Tibial artery (tissue), 4 donors: ENCODE results near the gene GABRD.

ENCODE experiments used
- DNase-seq, 2 donors: peaks; one replicate each; pipeline ENCODE4 v3.0.0-alpha.2; 2019
- H3K27ac ChIP-seq, 2 donors: fragments of 200-600 bp; sonication (generic) in 1 of 2; 1 replicate in 1 of 2; 2 replicates in 1 of 2; pipeline ENCODE4 v1.5.1; 2018 to 2019; ENCODE audit warnings: mild to moderate bottlenecking in 1 of 2
- H3K27me3 ChIP-seq, 2 donors: fragments of 200-600 bp; sonication (generic) in 1 of 2; one replicate each; pipeline versions ENCODE4 v1.5.1 to v1.6.0; 2016 to 2019
- H3K36me3 ChIP-seq, 3 donors: fragments of 200-600 bp; sonication (generic) in 2 of 3; one replicate each; pipeline ENCODE4 v1.5.1; 2016 to 2019; ENCODE audit warnings: mild to moderate bottlenecking in 2 of 3
- H3K4me1 ChIP-seq, 4 donors: fragments of 200-600 bp; sonication (generic) in 2 of 4; 1 replicate in 3 of 4; 2 replicates in 1 of 4; pipeline ENCODE4 v1.5.1; 2016 to 2019
- H3K4me3 ChIP-seq, 2 donors: fragments of 200-600 bp; sonication (generic) in 1 of 2; 1 replicate in 1 of 2; 2 replicates in 1 of 2; pipeline ENCODE4 v1.5.1; 2018 to 2019; ENCODE audit warnings: mild to moderate bottlenecking in 2 of 2
- H3K9me3 ChIP-seq, 3 donors: fragments of 200-600 bp; sonication (generic) in 1 of 3; one replicate each; pipeline ENCODE4 v1.5.1; 2016 to 2019
- intact Hi-C: fragments of 100-400 bp; cut with DNase I; formaldehyde crosslinking; loops from one replicate; pipeline ENCODE4 v1.15.0; 2023; ENCODE audit warnings: low total_unique reads
- TF ChIP-seq, protein P1 (sequence below), 2 experiments: fragments of 200-600 bp in 1 of 2; fragments of 450-650 bp in 1 of 2; IDR thresholded peaks; one replicate each; pipeline ENCODE4 v1.5.1; 2017 to 2019; ENCODE audit warnings: antibody characterized with exemption in 2 of 2, mild to moderate bottlenecking in 1 of 2, moderate library complexity in 1 of 2

The GABRD gene

DNA sequence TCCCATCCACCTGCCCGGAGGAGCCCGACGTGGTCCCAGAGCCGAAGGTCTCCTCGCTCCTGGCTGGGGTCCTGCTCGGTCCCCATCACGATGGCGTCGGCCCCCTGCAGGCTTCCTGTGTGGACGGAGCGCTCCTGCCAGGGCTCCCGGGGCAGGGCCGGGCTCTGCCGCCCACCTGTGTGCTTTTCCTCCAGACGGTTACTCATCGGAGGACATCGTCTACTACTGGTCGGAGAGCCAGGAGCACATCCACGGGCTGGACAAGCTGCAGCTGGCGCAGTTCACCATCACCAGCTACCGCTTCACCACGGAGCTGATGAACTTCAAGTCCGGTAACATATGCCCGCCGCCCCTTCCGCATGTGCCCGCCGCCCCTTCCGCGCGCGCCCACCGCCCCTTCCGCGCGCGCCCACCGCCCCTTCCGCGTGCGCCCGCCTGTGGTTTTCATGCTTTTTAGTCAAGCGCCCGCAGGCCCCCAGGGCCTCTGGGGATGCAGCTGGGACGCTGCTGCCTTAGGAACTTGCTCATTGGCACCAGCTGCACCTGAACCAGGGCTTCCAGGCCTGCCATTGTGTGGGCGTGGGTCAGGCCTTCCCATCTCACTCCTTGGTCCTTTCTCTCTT is 8.9 kb downstream of the GABRD start:
- TF ChIP-seq, protein P1, sequence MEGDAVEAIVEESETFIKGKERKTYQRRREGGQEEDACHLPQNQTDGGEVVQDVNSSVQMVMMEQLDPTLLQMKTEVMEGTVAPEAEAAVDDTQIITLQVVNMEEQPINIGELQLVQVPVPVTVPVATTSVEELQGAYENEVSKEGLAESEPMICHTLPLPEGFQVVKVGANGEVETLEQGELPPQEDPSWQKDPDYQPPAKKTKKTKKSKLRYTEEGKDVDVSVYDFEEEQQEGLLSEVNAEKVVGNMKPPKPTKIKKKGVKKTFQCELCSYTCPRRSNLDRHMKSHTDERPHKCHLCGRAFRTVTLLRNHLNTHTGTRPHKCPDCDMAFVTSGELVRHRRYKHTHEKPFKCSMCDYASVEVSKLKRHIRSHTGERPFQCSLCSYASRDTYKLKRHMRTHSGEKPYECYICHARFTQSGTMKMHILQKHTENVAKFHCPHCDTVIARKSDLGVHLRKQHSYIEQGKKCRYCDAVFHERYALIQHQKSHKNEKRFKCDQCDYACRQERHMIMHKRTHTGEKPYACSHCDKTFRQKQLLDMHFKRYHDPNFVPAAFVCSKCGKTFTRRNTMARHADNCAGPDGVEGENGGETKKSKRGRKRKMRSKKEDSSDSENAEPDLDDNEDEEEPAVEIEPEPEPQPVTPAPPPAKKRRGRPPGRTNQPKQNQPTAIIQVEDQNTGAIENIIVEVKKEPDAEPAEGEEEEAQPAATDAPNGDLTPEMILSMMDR (IDR thresholded peaks at IDR 0.05): no peak
- intact Hi-C loops: no loop called here

DNA sequence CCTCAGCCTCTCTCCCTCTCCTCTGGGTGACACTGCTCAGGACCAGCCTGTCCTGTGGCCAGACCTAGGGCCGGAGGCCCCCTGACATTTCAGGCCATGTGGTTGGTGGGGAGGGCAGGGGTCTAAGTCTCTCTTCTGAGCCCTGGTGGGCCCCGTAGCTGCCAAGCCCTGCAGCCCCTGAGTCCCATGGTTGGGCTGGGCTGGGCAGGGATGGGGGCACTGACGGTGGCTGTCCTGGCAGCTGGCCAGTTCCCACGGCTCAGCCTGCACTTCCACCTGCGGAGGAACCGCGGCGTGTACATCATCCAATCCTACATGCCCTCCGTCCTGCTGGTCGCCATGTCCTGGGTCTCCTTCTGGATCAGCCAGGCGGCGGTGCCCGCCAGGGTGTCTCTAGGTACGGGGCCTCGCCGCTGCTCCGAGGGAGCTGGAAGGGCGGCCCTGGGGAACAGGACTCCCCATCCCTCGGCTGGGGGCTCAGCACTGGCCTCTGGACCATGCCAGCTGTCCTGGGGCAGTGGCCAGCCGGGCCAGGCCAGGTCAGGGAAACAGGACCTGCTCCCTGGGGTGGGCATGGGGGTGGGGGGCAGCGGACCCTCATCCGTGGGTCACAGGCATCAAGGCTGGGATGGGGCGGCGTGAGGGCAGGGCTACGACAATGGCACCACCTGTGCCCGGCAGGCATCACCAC is 9.9 kb downstream of the GABRD start:
- DNase-seq: no peak
- Histone ChIP-seq H3K36me3 (no peaks in the 10 kb centered on the region), H3K4me1 (peaks cover 0 to 9% (median 0%) of the 10 kb centered on the region in 4 donors), H3K27ac (no peak overlapping the region), H3K9me3 (no peaks in the 10 kb centered on the region), H3K27me3 (peaks cover 0 to 86% of the 10 kb centered on the region in 2 donors), H3K4me3 (no peak overlapping the region)
- intact Hi-C loops: no loop called here
- TF ChIP-seq, protein P1 (IDR thresholded peaks at IDR 0.05): no peak

More for the DNA sequence above, 8.9 kb downstream of the GABRD start:
- H3K27me3 ChIP-seq: peaks cover 0 to 86% of the 10 kb centered on the region in 2 donors
- DNase-seq: no peak
- H3K27ac ChIP-seq: no peak overlapping the region
- no peaks in the 10 kb centered on the region for H3K36me3 ChIP-seq
- H3K9me3 ChIP-seq: no peaks in the 10 kb centered on the region
- no peak overlapping the region for H3K4me3 ChIP-seq
- H3K4me1 ChIP-seq: peaks cover 0 to 9% (median 0%) of the 10 kb centered on the region in 4 donors

DNA sequence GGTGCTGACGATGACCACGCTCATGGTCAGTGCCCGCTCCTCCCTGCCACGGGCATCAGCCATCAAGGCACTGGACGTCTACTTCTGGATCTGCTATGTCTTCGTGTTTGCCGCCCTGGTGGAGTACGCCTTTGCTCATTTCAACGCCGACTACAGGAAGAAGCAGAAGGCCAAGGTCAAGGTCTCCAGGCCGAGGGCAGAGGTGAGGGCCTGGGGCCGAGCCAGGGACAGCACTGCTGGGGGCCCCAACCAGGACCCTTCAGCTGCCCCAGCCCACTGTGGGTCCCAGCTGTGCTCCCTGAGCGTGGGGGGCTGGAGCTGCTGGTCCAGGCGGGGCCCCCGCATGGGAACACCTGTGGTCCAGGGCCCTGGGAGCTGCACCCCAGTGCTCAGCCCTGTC is 10.4 kb downstream of the GABRD start:
- no peak overlapping the region for H3K27ac ChIP-seq
- DNase-seq: no peak
- no peaks in the 10 kb centered on the region for H3K36me3 ChIP-seq
- H3K4me3 ChIP-seq: no peak overlapping the region
- TF ChIP-seq, protein P1 (IDR thresholded peaks at IDR 0.05): no peak
- intact Hi-C loops: no loop called here
- peaks cover 0 to 84% of the 10 kb centered on the region in 2 donors for H3K27me3 ChIP-seq
- peaks cover 0 to 9% (median 0%) of the 10 kb centered on the region in 4 donors for H3K4me1 ChIP-seq
- no peaks in the 10 kb centered on the region for H3K9me3 ChIP-seq

DNA sequence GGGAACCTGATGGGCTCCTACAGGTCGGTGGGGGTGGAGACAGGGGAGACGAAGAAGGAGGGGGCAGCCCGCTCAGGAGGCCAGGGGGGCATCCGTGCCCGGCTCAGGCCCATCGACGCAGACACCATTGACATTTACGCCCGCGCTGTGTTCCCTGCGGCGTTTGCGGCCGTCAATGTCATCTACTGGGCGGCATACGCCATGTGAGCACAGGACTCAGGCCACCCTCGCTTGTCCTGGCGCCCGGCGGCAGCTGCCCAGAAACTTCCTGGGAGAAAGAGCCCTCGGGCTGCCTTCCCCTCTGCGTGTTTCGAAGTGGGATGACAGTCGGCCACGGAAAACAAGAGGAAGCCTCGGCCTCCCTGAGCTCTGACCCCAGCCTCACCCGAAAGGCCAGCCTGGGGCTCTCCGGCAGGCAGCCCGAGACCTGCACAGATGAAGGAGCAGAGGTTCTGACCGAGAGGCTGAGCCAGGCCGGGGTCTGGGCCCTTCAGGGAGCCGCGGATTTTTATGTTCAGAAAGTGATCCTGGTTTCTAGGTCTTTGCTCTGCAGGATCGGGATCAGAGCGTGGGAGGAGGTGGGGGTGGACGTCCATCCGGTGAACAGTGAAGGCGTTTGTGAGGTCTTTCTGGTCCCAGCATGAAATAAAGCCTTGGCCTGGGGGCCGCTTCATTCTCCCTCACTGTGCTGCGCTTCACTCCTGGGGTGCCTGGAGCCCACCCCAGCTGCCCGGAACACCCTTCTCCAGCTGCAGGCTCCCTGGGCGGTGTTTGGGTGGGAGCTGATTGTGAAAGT is 11.1 kb downstream of the GABRD start:
- Histone ChIP-seq H3K4me3 (no peak overlapping the region), H3K36me3 (no peaks in the 10 kb centered on the region), H3K4me1 (peaks cover 0 to 6% (median 0%) of the 10 kb centered on the region in 4 donors), H3K9me3 (no peaks in the 10 kb centered on the region), H3K27ac (no peak overlapping the region), H3K27me3 (peaks cover 0 to 84% of the 10 kb centered on the region in 2 donors)
- TF ChIP-seq, protein P1 (IDR thresholded peaks at IDR 0.05): no peak
- DNase-seq: no peak
- intact Hi-C loops: loop anchor here (5.0 kb wide), 1 partner anchor 88 kb away; no protein-coding TSS in a partner anchor

DNA sequence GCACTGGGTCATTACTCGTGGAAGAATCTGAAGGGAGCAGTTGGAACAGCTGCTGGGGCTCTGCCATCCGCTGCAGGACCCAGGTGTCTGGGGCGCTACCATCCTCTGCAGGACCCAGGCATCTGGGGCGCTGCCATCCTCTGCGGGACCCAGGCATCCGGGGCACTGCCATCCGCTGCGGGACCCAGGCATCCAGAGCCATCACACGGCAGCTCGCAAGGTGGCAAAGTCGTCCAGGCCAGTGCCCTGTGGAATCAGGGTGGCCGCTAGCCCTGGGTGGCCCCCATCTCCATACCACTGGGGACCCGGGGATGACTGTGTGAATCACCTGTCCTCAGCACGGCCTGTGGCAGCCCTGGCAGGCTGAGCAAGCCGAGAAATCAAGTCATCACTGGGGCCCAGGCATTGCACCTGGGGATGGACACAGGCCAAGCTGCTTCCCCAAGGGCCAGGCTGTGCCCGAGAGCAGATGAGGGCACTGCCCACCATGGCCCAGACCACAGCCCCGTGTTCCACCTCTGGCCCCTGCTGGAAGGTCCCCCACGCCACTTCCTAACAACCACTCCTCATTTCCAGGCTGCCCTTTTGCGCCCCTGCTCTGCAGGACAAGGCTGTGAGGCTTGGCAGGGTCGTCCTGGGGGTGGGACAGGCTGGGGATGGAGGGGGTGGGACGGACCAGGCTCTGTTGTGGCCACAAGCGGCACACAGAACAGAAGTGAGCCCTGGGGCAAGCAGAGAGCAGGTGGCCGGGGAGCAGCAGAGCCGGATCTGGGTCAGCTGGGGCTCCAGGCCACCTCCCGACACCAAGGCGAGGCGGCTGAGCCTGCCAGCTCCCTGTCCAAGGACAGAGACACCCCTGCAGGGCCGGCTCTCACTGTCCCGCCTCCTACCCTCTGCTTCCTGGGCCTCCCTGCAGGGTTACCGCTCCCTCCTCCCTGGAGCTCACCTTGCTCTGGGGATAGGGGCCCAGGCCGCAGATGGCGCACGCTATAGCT is 12.7 kb downstream of the GABRD start:
- H3K4me3 ChIP-seq: no peak overlapping the region
- no peaks in the 10 kb centered on the region for H3K9me3 ChIP-seq
- H3K36me3 ChIP-seq: no peaks in the 10 kb centered on the region
- TF ChIP-seq, protein P1 (IDR thresholded peaks at IDR 0.05): no peak
- H3K4me1 ChIP-seq: no peaks in the 10 kb centered on the region
- H3K27me3 ChIP-seq: peaks cover 0 to 90% of the 10 kb centered on the region in 2 donors
- DNase-seq: no peak
- intact Hi-C loops: loop anchor here (5.0 kb wide), 1 partner anchor 90 kb away; no protein-coding TSS in a partner anchor
- H3K27ac ChIP-seq: no peak overlapping the region
